GM23338 (cell line): ENCODE results near the gene ALMS1. TPM values are rescaled to one million over a fixed set of nuclear protein-coding genes. Genes with fewer than 3 reads are reported as not detected.
"Not testable (repeated sequence)": the region's sequence is repeated elsewhere in the genome, so short reads cannot be mapped to it uniquely, and the experiment has no call there.

ENCODE experiments used
- ATAC-seq: fragments of 200-7000 bp; cut with Tn5 transposase; 3 replicates; pipeline ENCODE4 v1.9.1; 2020
- DNase-seq: peaks from one replicate; pipeline ENCODE4 v3.0.0-alpha.2; 2015; ENCODE audit warnings: low spot score
- H2AFZ ChIP-seq: fragments of 200-600 bp; sonication (generic); 2 replicates; pipeline ENCODE4 v1.8.0; 2016; ENCODE audit warnings: antibody characterized with exemption, mild to moderate bottlenecking, moderate library complexity
- H3F3A ChIP-seq: fragments of 200-600 bp; sonication (generic); replicated peaks from 2 replicates; pipeline ENCODE4 v1.8.0; 2017; ENCODE audit warnings: antibody characterized with exemption, mixed run types, low read depth
- H3K27ac ChIP-seq: fragments of 200-600 bp; sonication (generic); 2 replicates; pipeline ENCODE4 v1.6.1; 2016; ENCODE audit warnings: low read depth
- H3K27me3 ChIP-seq: fragments of 200-600 bp; sonication (generic); 2 replicates; pipeline ENCODE4 v1.8.0; 2016; ENCODE audit warnings: mild to moderate bottlenecking, mixed run types, moderate library complexity; ENCODE audit not compliant: insufficient read depth
- H3K36me3 ChIP-seq: fragments of 200-600 bp; sonication (generic); 2 replicates; pipeline ENCODE4 v1.8.0; 2016; ENCODE audit warnings: mild to moderate bottlenecking; ENCODE audit not compliant: insufficient read depth
- H3K4me1 ChIP-seq: fragments of 200-600 bp; sonication (generic); 2 replicates; pipeline ENCODE4 v1.8.0; 2016; ENCODE audit warnings: mild to moderate bottlenecking, moderate library complexity; ENCODE audit not compliant: insufficient read depth
- H3K4me2 ChIP-seq: fragments of 200-600 bp; sonication (generic); 2 replicates; pipeline ENCODE4 v1.7.1; 2017; ENCODE audit warnings: mixed run types
- H3K4me3 ChIP-seq: fragments of 200-600 bp; sonication (generic); 2 replicates; pipeline ENCODE4 v1.6.1; 2016; ENCODE audit warnings: mixed run types
- H3K79me2 ChIP-seq: fragments of 200-600 bp; sonication (generic); replicated peaks from 2 replicates; pipeline ENCODE4 v1.8.0; 2017; ENCODE audit warnings: mild to moderate bottlenecking; ENCODE audit not compliant: insufficient read depth
- H3K9me2 ChIP-seq: fragments of 200-600 bp; sonication (generic); 2 replicates; pipeline ENCODE4 v1.8.0; 2017; ENCODE audit not compliant: insufficient read depth
- H4K20me1 ChIP-seq: fragments of 200-600 bp; sonication (generic); replicated peaks from 2 replicates; pipeline ENCODE4 v1.8.0; 2017; ENCODE audit warnings: mild to moderate bottlenecking; ENCODE audit not compliant: insufficient read depth
- H3K27ac Mint-ChIP-seq: 2 replicates; pipeline ENCODE4 v1.8.0; 2020; ENCODE audit warnings: inconsistent platforms, mild to moderate bottlenecking, moderate library complexity, mixed read lengths
- H3K27me3 Mint-ChIP-seq: 3 replicates; pipeline ENCODE4 v1.8.0; 2022; ENCODE audit warnings: low read depth, mild to moderate bottlenecking, moderate library complexity, mixed read lengths, inconsistent platforms; ENCODE audit not compliant: insufficient read depth, poor library complexity
- H3K36me3 Mint-ChIP-seq: 3 replicates; pipeline ENCODE4 v1.8.0; 2021; ENCODE audit warnings: low read depth, mild to moderate bottlenecking, inconsistent platforms, moderate library complexity, mixed read lengths
- H3K4me1 Mint-ChIP-seq: 3 replicates; pipeline ENCODE4 v1.8.0; 2020; ENCODE audit warnings: mild to moderate bottlenecking, inconsistent platforms, mixed read lengths
- H3K4me3 Mint-ChIP-seq: 3 replicates; pipeline ENCODE4 v1.8.0; 2021; ENCODE audit warnings: moderate library complexity, mild to moderate bottlenecking, inconsistent platforms, mixed read lengths
- H3K9me3 Mint-ChIP-seq: 3 replicates; pipeline ENCODE4 v1.8.0; 2020; ENCODE audit warnings: moderate library complexity, mild to moderate bottlenecking, inconsistent platforms, mixed read lengths
- CREB1 ChIP-seq: fragments of 250-450 bp; sonication (Bioruptor Pico); IDR thresholded peaks from 2 replicates; pipeline ENCODE4 v1.5.0; 2020; ENCODE audit warnings: low read depth, mild to moderate bottlenecking, moderate library complexity
- CTCF ChIP-seq, 2 experiments: fragments of 200-600 bp in 1 of 2; sonication (generic) in 1 of 2; conservative IDR thresholded peaks; 2 replicates each; pipeline versions ENCODE4 v1.5.1 to v1.6.1; 2016 to 2017; ENCODE audit warnings: antibody characterized with exemption in 2 of 2, low read depth in 2 of 2, mild to moderate bottlenecking in 2 of 2, moderate library complexity in 1 of 2
- ETS1 ChIP-seq: IDR thresholded peaks from 2 replicates; pipeline ENCODE4 v1.6.1; 2016; ENCODE audit warnings: antibody characterized with exemption
- EZH2 ChIP-seq: fragments of 200-600 bp; sonication (generic); IDR thresholded peaks from one replicate; pipeline ENCODE4 v1.8.0; 2017; ENCODE audit warnings: antibody characterized with exemption, mild to moderate bottlenecking, low read depth; ENCODE audit not compliant: unreplicated experiment
- POLR2AphosphoS5 ChIP-seq: IDR thresholded peaks from 2 replicates; pipeline ENCODE4 v1.6.1; 2016; ENCODE audit warnings: antibody characterized with exemption, low read depth
- REST ChIP-seq: IDR thresholded peaks from one replicate; pipeline ENCODE4 v1.6.1; 2018; ENCODE audit warnings: antibody characterized with exemption; ENCODE audit not compliant: unreplicated experiment
- STAT1 ChIP-seq: IDR thresholded peaks from one replicate; pipeline ENCODE4 v1.6.1; 2016; ENCODE audit warnings: antibody characterized with exemption; ENCODE audit not compliant: unreplicated experiment
- ZNF462 ChIP-seq: fragments of 250-450 bp; sonication (Bioruptor Pico); IDR thresholded peaks from 2 replicates; pipeline ENCODE4 v1.5.0; 2020; ENCODE audit warnings: mild to moderate bottlenecking, moderate library complexity
- polyA plus RNA-seq: library from polyadenylated mRNA; unstranded; fragments of >200 nt; fragmentation: Nextera tagmentation; extraction: Ambion mirVana; gene quantifications from 2 replicates; pipeline ENCODE4 v1.2.1, GENCODE V29; 2016
- total RNA-seq: library from RNA; depleted of rRNA; stranded (reverse); fragments of >200 nt; shearing (Covaris generic); gene quantifications from 2 replicates; pipeline ENCODE4 v1.2.3, GENCODE V29; 2014

Gene ALMS1
- total and polyA plus RNA-seq, 2 experiments from 2014 or later: 38.8 to 65.7 TPM

- TF ChIP-seq REST (no peak), POLR2AphosphoS5 (no peak), CTCF (conservative IDR thresholded peaks at IDR 0.05; ENCODE audit: low read depth in 2 of 2) (no peak), STAT1 (no peak)
These were observed 72.3 kb downstream of the ALMS1 start (continued) for GRCh38 chr2:73457982-73458381.

GRCh38 chr2:73462388-73462787 is 76.8 kb downstream of the ALMS1 start:
- peaks cover 24% of the 10 kb centered on the region for H3K36me3 ChIP-seq
- H3K27me3 ChIP-seq, DNase-seq, H3K4me1 ChIP-seq, H3F3A ChIP-seq, H3K4me2 ChIP-seq, H3K79me2 ChIP-seq, H3K9me2 ChIP-seq, H3K27ac ChIP-seq, H3K4me1 Mint-ChIP-seq, H3K4me3 Mint-ChIP-seq, H2AFZ ChIP-seq, ATAC-seq, H3K27ac Mint-ChIP-seq, H4K20me1 ChIP-seq, H3K4me3 ChIP-seq: not testable (repeated sequence)
- peaks cover 66% of the 10 kb centered on the region for H3K9me3 Mint-ChIP-seq
- peaks cover 15% of the 10 kb centered on the region for H3K27me3 Mint-ChIP-seq
- peaks cover 59% of the 10 kb centered on the region for H3K36me3 Mint-ChIP-seq

- Histone ChIP-seq H3F3A (no peaks in the 10 kb centered on the region), H3K27me3 (no peaks in the 10 kb centered on the region), H3K4me1 (no peaks in the 10 kb centered on the region), H3K27ac (no peak overlapping the region), H3K4me3 (no peak overlapping the region), H2AFZ (no peak overlapping the region), H4K20me1 (no peaks in the 10 kb centered on the region), H3K9me2 (no peaks in the 10 kb centered on the region), H3K36me3 (no peaks in the 10 kb centered on the region), H3K4me2 (no peak overlapping the region), H3K79me2 (no peaks in the 10 kb centered on the region)
- Mint-ChIP-seq H3K27ac (no peak overlapping the region), H3K4me1 (no peaks in the 10 kb centered on the region), H3K9me3 (peaks cover 19% of the 10 kb centered on the region; the same call in 2 of the 3 replicates), H3K36me3 (peaks cover 4% of the 10 kb centered on the region; the same call in 2 of the 3 replicates), H3K27me3 (no peaks in the 10 kb centered on the region), H3K4me3 (no peak overlapping the region)
- ATAC-seq (no peak), DNase-seq (no peak)
- TF ChIP-seq POLR2AphosphoS5 (no peak), ZNF462 (CRISPR knock-in tag) (no peak), CREB1 (no peak), ETS1 (no peak), STAT1 (no peak), EZH2 (no peak)
These were observed 82.7 kb downstream of the ALMS1 start for GRCh38 chr2:73468376-73468775.
